Measurements from ENCODE around the gene DLG2.

DLG2 gene

GRCh38 chr11:85269109-85269508, 358.0 kb downstream of the DLG2 start:
- H3K4me3 ChIP-seq (ENCODE audit: low read depth, low read length), result no peak overlapping the region
- no peak for TF ChIP-seq CTCF (IDR thresholded peaks at IDR 0.05; ENCODE audit: borderline replicate concordance, insufficient read depth, low read depth, low read length)

- TF ChIP-seq CTCF (IDR thresholded peaks at IDR 0.05; ENCODE audit: borderline replicate concordance, insufficient read depth, low read depth, low read length), result no peak
These were observed 360.5 kb downstream of the DLG2 start for GRCh38 chr11:85266646-85267045.

GRCh38 chr11:85263328-85263727, 363.8 kb downstream of the DLG2 start:
- no peak for TF ChIP-seq CTCF (IDR thresholded peaks at IDR 0.05; ENCODE audit: borderline replicate concordance, insufficient read depth, low read depth, low read length)
- no peak overlapping the region for H3K4me3 ChIP-seq (ENCODE audit: low read depth, low read length)

More at GRCh38 chr11:85266646-85267045, 360.5 kb downstream of the DLG2 start:
- no peak overlapping the region for H3K4me3 ChIP-seq (ENCODE audit: low read depth, low read length)

DNA sequence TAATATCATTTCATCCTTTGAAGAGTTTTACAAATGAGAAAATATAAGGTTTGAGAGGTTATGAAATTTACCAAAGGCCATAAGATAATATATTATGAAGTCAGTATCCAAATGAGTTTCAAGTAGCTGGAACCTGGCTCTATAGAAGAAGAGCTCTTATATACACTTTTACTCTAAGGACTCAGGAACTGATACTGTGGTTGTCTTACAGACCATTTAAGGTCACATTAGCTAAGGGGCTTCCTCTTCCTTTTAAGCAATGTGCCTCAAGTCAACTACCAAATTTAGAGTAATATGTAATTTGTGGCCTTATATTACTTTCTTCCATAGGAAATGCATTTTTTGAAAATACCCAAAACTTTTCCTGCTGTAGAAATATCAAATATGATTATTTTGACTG, 369.3 kb downstream of the DLG2 start:
- no peak for TF ChIP-seq CTCF (IDR thresholded peaks at IDR 0.05; ENCODE audit: borderline replicate concordance, insufficient read depth, low read depth, low read length)

GRCh38 chr11:85256433-85256832, 370.7 kb downstream of the DLG2 start:
- H3K4me3 ChIP-seq (ENCODE audit: low read depth, low read length), result no peak overlapping the region
- no peak for TF ChIP-seq CTCF (IDR thresholded peaks at IDR 0.05; ENCODE audit: borderline replicate concordance, insufficient read depth, low read depth, low read length)

More for the DNA sequence above, 369.3 kb downstream of the DLG2 start:
- H3K4me3 ChIP-seq (ENCODE audit: low read depth, low read length), result no peak overlapping the region

GRCh38 chr11:85249482-85249881, 377.7 kb downstream of the DLG2 start:
- H3K4me3 ChIP-seq (ENCODE audit: low read depth, low read length), result no peak overlapping the region
- no peak for TF ChIP-seq CTCF (IDR thresholded peaks at IDR 0.05; ENCODE audit: borderline replicate concordance, insufficient read depth, low read depth, low read length)

DNA sequence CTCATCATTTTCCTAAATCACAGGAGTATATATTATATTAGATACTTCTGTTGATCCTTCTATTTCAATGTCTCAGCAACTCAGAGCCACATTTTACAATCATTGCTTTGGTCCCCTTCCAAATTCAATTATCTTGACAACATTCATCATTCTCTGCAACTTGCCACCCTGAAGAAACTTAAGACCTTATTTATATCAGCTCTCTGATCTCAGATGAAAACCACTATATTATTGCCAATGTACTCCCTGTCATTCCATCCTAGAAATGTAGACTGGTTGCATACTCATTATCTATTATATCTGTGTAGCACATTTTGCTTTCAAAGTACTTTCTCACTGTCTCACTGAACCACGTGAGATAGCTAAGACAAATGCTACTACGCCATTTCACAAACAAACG, 379.3 kb downstream of the DLG2 start:
- no peak for TF ChIP-seq CTCF (IDR thresholded peaks at IDR 0.05; ENCODE audit: borderline replicate concordance, insufficient read depth, low read depth, low read length)
- H3K4me3 ChIP-seq (ENCODE audit: low read depth, low read length), result no peak overlapping the region

Data from GM12875 (cell line).